Endothelial cell of umbilical vein (primary cell): Measurements from ENCODE around the gene ARL8A. TPM values are rescaled to one million over a fixed set of nuclear protein-coding genes. Genes with fewer than 3 reads are reported as not detected.

Experiments
- Bru-seq: library from RNA; stranded (reverse); fragments of 400-500 nt; gene quantifications from one replicate; lab custom pipeline; 2021; lab: Mats Ljungman, UMichigan
- BruChase-seq, 2 experiments: library from RNA; stranded (reverse); fragments of 400-500 nt; gene quantifications; one replicate each; lab custom pipeline; 2021; lab: Mats Ljungman, UMichigan
- BruUV-seq: library from RNA; stranded (reverse); fragments of 400-500 nt; replicated peaks from 2 replicates; lab custom pipeline; 2021; lab: Mats Ljungman, UMichigan
- CTCF ChIA-PET: fragments of 300-600, 350-600 bp; sonication (Branson Sonifier 250); formaldehyde crosslinking; loops from one replicate; lab custom pipeline; 2021; ENCODE audit warnings: antibody characterized with exemption, inconsistent platforms; lab: Charles Lee
- POLR2A ChIA-PET: fragments of 300-600, 350-600 bp; sonication (Branson Sonifier 250); formaldehyde crosslinking; loops from one replicate; lab custom pipeline; 2021; ENCODE audit warnings: antibody characterized with exemption, inconsistent platforms; lab: Charles Lee
- DNase-seq: peaks from one replicate; pipeline ENCODE4 v3.0.0-alpha.2; 2011; ENCODE audit warnings: low read depth, low spot score
- FAIRE-seq: peaks from 2 replicates; lab custom pipeline; 2011; peaks lifted over from hg19 to GRCh38; lab: Jason Lieb, UNC
- H2AFZ ChIP-seq: 2 replicates; pipeline ENCODE4 v1.6.0; 2012; ENCODE audit warnings: low read depth, low read length, control low read depth, inconsistent platforms
- H3K27ac ChIP-seq: 2 replicates; pipeline ENCODE4 v1.5.1; 2011; ENCODE audit warnings: low read depth, mild to moderate bottlenecking, control low read depth, low read length, moderate library complexity; ENCODE audit not compliant: insufficient read depth
- H3K27me3 ChIP-seq, 2 experiments: 2 replicates each; pipeline versions ENCODE4 v1.6.0 to v1.6.1; 2011; ENCODE audit warnings: low read length in 2 of 2, mixed read lengths in 1 of 2; ENCODE audit not compliant: control insufficient read depth in 2 of 2, insufficient read depth in 2 of 2
- H3K36me3 ChIP-seq, 2 experiments: 2 replicates in 1 of 2; 3 replicates in 1 of 2; pipeline ENCODE4 v1.5.1; 2011; ENCODE audit warnings: low read length in 2 of 2, mild to moderate bottlenecking in 1 of 2, moderate library complexity in 1 of 2; ENCODE audit not compliant: control insufficient read depth in 2 of 2, insufficient read depth in 2 of 2; ENCODE audit errors: extremely low read depth in 1 of 2
- H3K4me1 ChIP-seq: 3 replicates; pipeline ENCODE4 v1.5.1; 2011; ENCODE audit warnings: mild to moderate bottlenecking, low read length; ENCODE audit not compliant: control insufficient read depth, insufficient read depth; ENCODE audit errors: extremely low read depth
- H3K4me2 ChIP-seq: 2 replicates; pipeline ENCODE4 v1.6.1; 2011; ENCODE audit warnings: low read length, control low read depth, mixed read lengths; ENCODE audit not compliant: insufficient read depth
- H3K4me3 ChIP-seq, 3 experiments: fragments of 200-600 bp in 1 of 3; sonication (generic), shearing (Covaris generic) in 1 of 3; replicated peaks in 1 of 3; 2 replicates each; pipeline ENCODE4 v1.5.1; 2011 to 2016; ENCODE audit warnings: control low read depth in 3 of 3, low read length in 3 of 3, mild to moderate bottlenecking in 2 of 3, inconsistent platforms in 1 of 3, low read depth in 1 of 3, moderate library complexity in 1 of 3; ENCODE audit not compliant: insufficient read depth in 1 of 3
- H3K79me2 ChIP-seq: 2 replicates; pipeline ENCODE4 v1.6.0; 2012; ENCODE audit warnings: low read length, inconsistent platforms; ENCODE audit not compliant: control insufficient read depth, insufficient read depth
- H3K9ac ChIP-seq: replicated peaks from 2 replicates; pipeline ENCODE3; 2011; ENCODE audit warnings: low read length, control low read depth; ENCODE audit not compliant: insufficient read depth; ENCODE audit errors: extremely low read depth
- H3K9me1 ChIP-seq: replicated peaks from 3 replicates; pipeline ENCODE4 v1.6.0; 2011; ENCODE audit warnings: mild to moderate bottlenecking, low read length; ENCODE audit not compliant: control insufficient read depth, insufficient read depth; ENCODE audit errors: extremely low read depth
- H3K9me3 ChIP-seq: replicated peaks from 2 replicates; pipeline ENCODE4 v1.5.1; 2012; ENCODE audit warnings: low read length, inconsistent platforms; ENCODE audit not compliant: control insufficient read depth, insufficient read depth
- H4K20me1 ChIP-seq: replicated peaks from 2 replicates; pipeline ENCODE3; 2011; ENCODE audit warnings: mild to moderate bottlenecking, low read length; ENCODE audit not compliant: control insufficient read depth, insufficient read depth; ENCODE audit errors: extremely low read depth
- EZH2 ChIP-seq: IDR thresholded peaks from 2 replicates; pipeline ENCODE4 v1.6.1; 2012; ENCODE audit warnings: borderline replicate concordance, low read depth, mild to moderate bottlenecking, moderate library complexity, low read length, inconsistent platforms; ENCODE audit not compliant: severe bottlenecking
- FOS ChIP-seq: IDR thresholded peaks from 2 replicates; pipeline ENCODE4 v1.6.1; 2011; ENCODE audit warnings: mild to moderate bottlenecking, low read length, moderate library complexity, borderline replicate concordance; ENCODE audit not compliant: insufficient read depth
- GATA2 ChIP-seq: IDR thresholded peaks from 2 replicates; pipeline ENCODE4 v1.7.0; 2011; ENCODE audit warnings: low read depth, mild to moderate bottlenecking, moderate library complexity, mixed read lengths, low read length; ENCODE audit not compliant: insufficient read length, insufficient read depth
- JUN ChIP-seq: IDR thresholded peaks from 2 replicates; pipeline ENCODE4 v1.6.1; 2011; ENCODE audit warnings: borderline replicate concordance, low read depth; ENCODE audit not compliant: insufficient read length, insufficient read depth
- MYC ChIP-seq: IDR thresholded peaks from one replicate; pipeline ENCODE4 v1.6.1; 2011; ENCODE audit warnings: mild to moderate bottlenecking, low read depth, low read length
- POLR2A ChIP-seq: IDR thresholded peaks from 2 replicates; pipeline ENCODE4 v1.6.1; 2012; ENCODE audit warnings: low read depth, mild to moderate bottlenecking, control low read depth, low read length
- POLR2AphosphoS5 ChIP-seq: IDR thresholded peaks from 2 replicates; pipeline ENCODE4 v1.6.1; 2012; ENCODE audit warnings: low read depth, mild to moderate bottlenecking, control low read depth, low read length, moderate library complexity; ENCODE audit not compliant: insufficient read depth
- dilution Hi-C: fragments of 300-500 bp; cut with MboI; formaldehyde crosslinking; loops from one replicate; pipeline ENCODE4 v1.15.0; 2019; ENCODE audit warnings: low sequenced_read_pairs; ENCODE audit not compliant: extremely low pct_ligation_motif_present
- intact Hi-C: fragments of 100-400 bp; cut with micrococcal nuclease; formaldehyde crosslinking; loops from one replicate; pipeline ENCODE4 v1.10.0; 2022
- long read RNA-seq: library from polyadenylated mRNA; stranded (forward); transcript quantifications from one replicate; pipeline ENCODE4 v2.0.0, GENCODE V29; 2021
- polyA minus RNA-seq, 3 experiments: library from RNA; depleted of rRNA, polyadenylated mRNA; stranded (reverse); fragments of >200 nt; gene quantifications; 1 replicate in 1 of 3; 2 replicates in 2 of 3; pipeline ENCODE4 v1.2.3, GENCODE V29; 2011
- polyA plus RNA-seq, 4 experiments: library from polyadenylated mRNA; depleted of rRNA in 3 of 4; stranded (reverse) in 3 of 4; unstranded in 1 of 4; fragments of >200 nt; gene quantifications; 2 replicates each; pipeline versions ENCODE4 v1.2.1 to v1.2.3, GENCODE V29; 2011 to 2012; ENCODE audit warnings: missing spikeins in 1 of 4
- total RNA-seq: library from RNA; stranded (reverse); gene quantifications from 2 replicates; pipeline ENCODE4 v1.2.3, GENCODE V29; 2021
- TF ChIP-seq, protein P1 (sequence below): IDR thresholded peaks from 2 replicates; pipeline ENCODE4 v1.6.1; 2011; ENCODE audit not compliant: insufficient read depth, insufficient read length
- TF ChIP-seq, protein P2 (sequence below), 2 donors: IDR thresholded peaks; 1 replicate in 1 of 2; 2 replicates in 1 of 2; pipeline ENCODE4 v1.5.1; 2011; ENCODE audit warnings: low read length in 2 of 2, mild to moderate bottlenecking in 2 of 2, moderate library complexity in 2 of 2, control low read depth in 1 of 2, inconsistent platforms in 1 of 2, low read depth in 1 of 2; ENCODE audit not compliant: insufficient read depth in 1 of 2; ENCODE audit errors: extremely low read depth in 1 of 2

The ARL8A gene
- total RNA-seq, result 69.5 and 75.6 TPM in 2 replicates
- 54.3 and 57.9 TPM in 2 replicates for polyA plus RNA-seq
- polyA plus RNA-seq (2011; cell fraction: cytosol; rRNA removed), result 49.0 and 49.1 TPM in 2 replicates
- 45.0 and 45.4 TPM in 2 replicates for polyA plus RNA-seq (2011; cell fraction: nucleus; rRNA removed)
- polyA plus RNA-seq (2012), result 46.7 and 54.8 TPM in 2 replicates
- 33.0 and 43.4 TPM in 2 replicates for polyA minus RNA-seq
- 14.3 TPM for polyA minus RNA-seq (2011; cell fraction: cytosol; rRNA and poly(A)+ RNA removed)
- polyA minus RNA-seq (2011; cell fraction: nucleus; rRNA and poly(A)+ RNA removed), result 18.7 and 18.9 TPM in 2 replicates
- Bru-seq, nascent RNA, result percentile 70 among the genes with signal in this experiment
- BruChase-seq, experiment 1, labeled RNA remaining after a 6-hour chase, result percentile 75 among the genes with signal in this experiment
- percentile 82 among the genes with signal in this experiment for BruChase-seq, experiment 2, labeled RNA remaining after a 2-hour chase
- long read RNA-seq, transcript ARL8A-201 (7 exons, 1,793 nt), result major isoform, 90 of 121 reads
- long read RNA-seq, partial matches to known transcripts, result 4 of 121 reads
- long read RNA-seq, other reads (novel, unspliced or antisense), result 21 of 121 reads

DNA sequence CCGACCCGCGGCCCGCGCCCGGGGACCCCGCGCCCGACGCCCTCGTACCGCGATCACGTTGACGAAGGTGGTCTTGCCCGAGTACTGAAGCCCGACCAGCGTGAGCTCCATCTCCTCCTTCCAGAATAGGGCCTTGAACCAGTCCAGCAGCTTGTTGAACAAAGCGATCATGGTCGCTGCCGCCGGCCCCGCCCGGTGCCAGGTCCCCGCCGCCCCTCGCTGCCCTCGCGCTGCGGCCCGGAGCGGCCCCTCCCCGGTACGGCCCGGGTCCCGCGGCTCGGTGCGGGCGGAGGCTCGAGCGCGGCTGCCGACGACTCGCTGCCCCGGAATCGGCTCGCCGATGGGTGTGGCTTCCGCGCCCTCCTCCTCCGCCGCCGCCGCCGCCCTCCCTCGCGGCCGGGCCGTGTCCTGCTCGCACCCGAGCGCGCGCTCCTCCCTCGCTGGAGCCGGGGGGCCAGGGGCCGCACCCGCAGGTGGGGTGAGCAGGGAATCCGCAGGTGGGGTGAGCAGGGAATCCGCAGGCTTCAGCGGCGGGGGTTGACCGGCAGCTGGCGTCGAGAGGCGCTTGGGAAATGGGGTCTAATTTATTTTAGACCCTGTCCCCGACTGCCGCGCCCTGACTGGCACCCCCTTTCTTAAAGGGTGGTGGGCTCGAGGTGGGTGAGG, at the start of gene ARL8A:
TSS of gene ARL8A (minus strand) at position 336 of the 666 bp plus-strand sequence. CDS start at position 171, 165 bp downstream.
- CTCF ChIA-PET, result interaction anchor here (1.3 to 1.6 kb wide), 2 partner anchors 10 to 16 kb away, joined by 4 read pairs; partner anchors contain the start of gene PTPN7
- BruUV-seq, result no TSS peak
- FAIRE-seq, result peak; percentile 37

DNA sequence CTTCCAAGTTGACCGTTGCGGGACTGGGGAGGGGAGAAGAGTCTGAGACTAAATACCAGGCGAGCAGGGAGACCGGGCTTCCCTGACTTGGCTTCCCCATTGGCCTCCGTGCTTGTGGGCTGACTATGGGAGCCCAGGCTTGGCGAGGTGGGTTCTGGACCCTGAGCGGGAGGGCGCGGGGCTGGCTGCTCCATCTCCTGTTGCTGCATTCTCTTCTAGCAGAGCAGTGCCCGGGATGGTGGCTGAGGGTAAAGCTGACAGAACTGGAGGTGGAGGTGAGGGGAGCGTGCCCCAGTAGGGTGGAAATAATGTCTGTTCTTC, 49.8 kb upstream of the ARL8A start:
- CTCF ChIA-PET, result interaction anchor here (1.0 to 5.4 kb wide), 11 partner anchors 8 to 525 kb away, joined by 3 to 121 read pairs (median 8); no protein-coding TSS in a partner anchor
- peaks cover 35 to 41% of the 10 kb centered on the region in 2 experiments for H3K27me3 ChIP-seq
- intact Hi-C loops, result no loop called here

More for the DNA sequence above, at the start of gene ARL8A:
- H3K27ac ChIP-seq, result peak within 1 kb of the TSS; percentile 52
- H3K27me3 ChIP-seq, result no peaks in the 10 kb centered on the region
- DNase-seq, result peak; percentile 39
- peaks cover 0 to 2% of the 10 kb centered on the region in 2 experiments for H3K36me3 ChIP-seq
- POLR2A ChIA-PET, result no interaction called here
- peak within 1 kb of the TSS; percentile 68 to 94 (median 77) for H3K4me3 ChIP-seq
- H3K9me1 ChIP-seq, result no peaks in the 10 kb centered on the region
- dilution Hi-C loops (no loop called here), intact Hi-C loops (no loop called here)
- peaks cover 49% of the 10 kb centered on the region for H3K79me2 ChIP-seq
- H4K20me1 ChIP-seq, result peaks cover 6% of the 10 kb centered on the region
- TF ChIP-seq POLR2AphosphoS5, result peak; percentile 34
- TF ChIP-seq POLR2A, result peak; percentile 63
- TF ChIP-seq, protein P1, sequence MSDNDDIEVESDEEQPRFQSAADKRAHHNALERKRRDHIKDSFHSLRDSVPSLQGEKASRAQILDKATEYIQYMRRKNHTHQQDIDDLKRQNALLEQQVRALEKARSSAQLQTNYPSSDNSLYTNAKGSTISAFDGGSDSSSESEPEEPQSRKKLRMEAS, result no peak
- peak within 1 kb of the TSS; percentile 96 for H2AFZ ChIP-seq
- H3K9me3 ChIP-seq, result no peaks in the 10 kb centered on the region
- H3K4me2 ChIP-seq, result peak within 1 kb of the TSS; percentile 92
- peaks cover 21% of the 10 kb centered on the region for H3K4me1 ChIP-seq
- peak within 1 kb of the TSS; percentile 81 for H3K9ac ChIP-seq

More for the DNA sequence above, 49.8 kb upstream of the ARL8A start:
- FAIRE-seq (no peak), DNase-seq (no peak)
- Histone ChIP-seq H3K9ac (no peak overlapping the region), H3K36me3 (no peaks in the 10 kb centered on the region), H3K9me1 (no peaks in the 10 kb centered on the region), H3K79me2 (no peaks in the 10 kb centered on the region), H3K27ac (no peak overlapping the region), H2AFZ (no peak overlapping the region), H3K9me3 (no peaks in the 10 kb centered on the region), H4K20me1 (no peaks in the 10 kb centered on the region), H3K4me3 (no peak overlapping the region), H3K4me1 (no peaks in the 10 kb centered on the region), H3K4me2 (no peak overlapping the region)
- TF ChIP-seq, protein P1, result no peak
- TF ChIP-seq MYC (no peak), POLR2AphosphoS5 (no peak), POLR2A (no peak), GATA2 (no peak), FOS (no peak), EZH2 (no peak), JUN (no peak)
- TF ChIP-seq, protein P2, sequence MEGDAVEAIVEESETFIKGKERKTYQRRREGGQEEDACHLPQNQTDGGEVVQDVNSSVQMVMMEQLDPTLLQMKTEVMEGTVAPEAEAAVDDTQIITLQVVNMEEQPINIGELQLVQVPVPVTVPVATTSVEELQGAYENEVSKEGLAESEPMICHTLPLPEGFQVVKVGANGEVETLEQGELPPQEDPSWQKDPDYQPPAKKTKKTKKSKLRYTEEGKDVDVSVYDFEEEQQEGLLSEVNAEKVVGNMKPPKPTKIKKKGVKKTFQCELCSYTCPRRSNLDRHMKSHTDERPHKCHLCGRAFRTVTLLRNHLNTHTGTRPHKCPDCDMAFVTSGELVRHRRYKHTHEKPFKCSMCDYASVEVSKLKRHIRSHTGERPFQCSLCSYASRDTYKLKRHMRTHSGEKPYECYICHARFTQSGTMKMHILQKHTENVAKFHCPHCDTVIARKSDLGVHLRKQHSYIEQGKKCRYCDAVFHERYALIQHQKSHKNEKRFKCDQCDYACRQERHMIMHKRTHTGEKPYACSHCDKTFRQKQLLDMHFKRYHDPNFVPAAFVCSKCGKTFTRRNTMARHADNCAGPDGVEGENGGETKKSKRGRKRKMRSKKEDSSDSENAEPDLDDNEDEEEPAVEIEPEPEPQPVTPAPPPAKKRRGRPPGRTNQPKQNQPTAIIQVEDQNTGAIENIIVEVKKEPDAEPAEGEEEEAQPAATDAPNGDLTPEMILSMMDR (IDR thresholded peaks at IDR 0.05; ENCODE audit: extremely low read depth in 1 of 2, insufficient read depth in 1 of 2, low read depth in 1 of 2, low read length in 2 of 2), result no peak
- dilution Hi-C loops, result no loop called here
- POLR2A ChIA-PET, result no interaction called here
- BruUV-seq, result no TSS peak
